Stomach smooth muscle (tissue), 2 donors: ENCODE results near the gene PRAMEF4.
"Not testable (repeated sequence)": the region's sequence is repeated elsewhere in the genome, so short reads cannot be mapped to it uniquely, and the experiment has no call there.

Experiments used
- H3K27ac ChIP-seq: one replicate; pipeline ENCODE4 v1.7.0; 2013; ENCODE audit warnings: mild to moderate bottlenecking, low read length, inconsistent platforms
- H3K27me3 ChIP-seq, 2 donors: one replicate each; pipeline ENCODE4 v1.7.0; 2013; ENCODE audit warnings: low read length in 2 of 2; ENCODE audit not compliant: insufficient read depth in 2 of 2, control insufficient read depth in 1 of 2
- H3K36me3 ChIP-seq, 2 donors: one replicate each; pipeline ENCODE4 v1.7.0; 2013; ENCODE audit warnings: low read length in 2 of 2; ENCODE audit not compliant: control insufficient read depth in 2 of 2, insufficient read depth in 2 of 2
- H3K4me1 ChIP-seq: one replicate; pipeline ENCODE4 v1.7.0; 2013; ENCODE audit warnings: low read length; ENCODE audit not compliant: control insufficient read depth, insufficient read depth
- H3K4me3 ChIP-seq, 2 donors: one replicate each; pipeline ENCODE4 v1.7.0; 2013; ENCODE audit warnings: low read length in 2 of 2
- H3K9ac ChIP-seq, 2 donors: one replicate each; pipeline ENCODE4 v1.7.0; 2013; ENCODE audit warnings: low read length in 2 of 2, mild to moderate bottlenecking in 1 of 2
- H3K9me3 ChIP-seq, 2 donors: one replicate each; pipeline ENCODE4 v1.7.0; 2013; ENCODE audit warnings: low read length in 2 of 2; ENCODE audit not compliant: control insufficient read depth in 2 of 2
- donor health status: healthy.
- donor health status: Pancreatic carcinoma.

Gene PRAMEF4

DNA sequence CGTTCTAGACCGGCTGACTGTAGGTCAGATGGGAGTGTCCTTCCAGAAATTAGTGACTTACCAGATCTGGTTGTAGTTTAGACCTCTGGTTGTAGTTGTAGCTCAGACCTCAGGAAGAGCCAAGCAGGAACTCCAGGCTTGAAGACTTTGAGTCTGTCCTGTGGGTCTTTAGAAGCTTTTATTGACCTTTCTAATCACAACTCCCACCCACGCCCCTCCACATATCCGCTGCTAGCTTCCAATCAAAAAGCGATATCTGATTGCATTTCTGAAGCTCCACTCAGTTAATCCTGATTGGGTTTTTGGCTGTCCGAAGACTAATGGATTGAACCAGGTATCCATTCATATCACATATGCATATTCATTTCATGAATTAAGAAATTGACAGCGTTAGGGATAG, 37.4 kb downstream of the PRAMEF4 start, which contains the start of gene HNRNPCL1:
TSS of gene HNRNPCL1 (minus strand) at position 101 of the 400 bp plus-strand sequence. CDS start 431 bp downstream, outside the sequence.
- H3K27me3 ChIP-seq, H3K27ac ChIP-seq, H3K36me3 ChIP-seq, H3K9ac ChIP-seq, H3K4me1 ChIP-seq, H3K9me3 ChIP-seq, H3K4me3 ChIP-seq: not testable (repeated sequence)

DNA sequence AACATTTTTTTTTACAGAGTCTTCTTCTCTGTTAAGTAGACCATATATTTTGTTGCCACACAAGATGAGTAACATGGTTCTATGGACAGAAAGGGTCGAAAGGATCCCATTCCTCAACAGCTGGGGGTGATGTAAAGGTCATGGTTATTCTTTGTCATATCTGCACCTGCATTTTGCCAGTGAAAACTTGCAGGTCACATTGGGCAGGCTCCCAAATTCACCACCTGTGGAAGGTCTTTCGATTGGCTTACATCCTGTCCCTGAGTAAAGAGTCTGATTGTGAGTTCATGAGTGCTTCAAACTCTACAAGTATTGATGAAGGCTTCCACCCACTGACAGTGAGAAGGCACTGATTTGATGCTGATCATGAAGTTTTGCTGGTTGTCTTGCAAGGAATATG, 52.8 kb downstream of the PRAMEF4 start:
- H3K4me1 ChIP-seq, H3K27me3 ChIP-seq, H3K36me3 ChIP-seq, H3K27ac ChIP-seq, H3K9ac ChIP-seq, H3K4me3 ChIP-seq, H3K9me3 ChIP-seq: not testable (repeated sequence)

GRCh38 chr1:12831310-12831709, 54.7 kb downstream of the PRAMEF4 start, which contains the start of gene PRAMEF11:
TSS of gene PRAMEF11 (minus strand) at chr1:12831410. CDS start at chr1:12828789, 2,621 bp downstream.
- not testable (repeated sequence) for H3K9me3 ChIP-seq, H3K36me3 ChIP-seq, H3K9ac ChIP-seq, H3K4me1 ChIP-seq, H3K27me3 ChIP-seq, H3K27ac ChIP-seq, H3K4me3 ChIP-seq
